HG02678 (cell line): ENCODE results near the gene LAMA3.

ENCODE experiments used
- ATAC-seq: cut with Tn5 transposase; IDR thresholded peaks from one replicate; pipeline ENCODE4 v1.9.1; 2021; ENCODE audit warnings: mild to moderate bottlenecking, moderate library complexity; ENCODE audit not compliant: unreplicated experiment

LAMA3 gene

DNA sequence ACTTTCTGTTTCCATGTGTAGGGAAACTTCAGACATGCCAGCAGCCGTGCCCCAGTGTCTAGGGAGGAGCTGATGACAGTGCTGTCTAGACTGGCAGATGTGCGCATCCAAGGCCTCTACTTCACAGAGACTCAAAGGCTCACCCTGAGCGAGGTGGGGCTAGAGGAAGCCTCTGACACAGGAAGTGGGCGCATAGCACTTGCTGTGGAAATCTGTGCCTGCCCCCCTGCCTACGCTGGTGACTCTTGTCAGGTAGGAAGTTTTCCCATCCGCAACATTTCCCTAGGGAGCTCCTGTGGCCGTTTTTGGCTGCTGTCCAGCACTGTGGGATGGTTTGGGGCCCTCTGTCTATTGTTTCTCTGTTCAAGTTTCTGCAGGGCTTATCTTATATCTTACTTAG, 182.2 kb downstream of the LAMA3 start:
- peak; percentile 89 for ATAC-seq

DNA sequence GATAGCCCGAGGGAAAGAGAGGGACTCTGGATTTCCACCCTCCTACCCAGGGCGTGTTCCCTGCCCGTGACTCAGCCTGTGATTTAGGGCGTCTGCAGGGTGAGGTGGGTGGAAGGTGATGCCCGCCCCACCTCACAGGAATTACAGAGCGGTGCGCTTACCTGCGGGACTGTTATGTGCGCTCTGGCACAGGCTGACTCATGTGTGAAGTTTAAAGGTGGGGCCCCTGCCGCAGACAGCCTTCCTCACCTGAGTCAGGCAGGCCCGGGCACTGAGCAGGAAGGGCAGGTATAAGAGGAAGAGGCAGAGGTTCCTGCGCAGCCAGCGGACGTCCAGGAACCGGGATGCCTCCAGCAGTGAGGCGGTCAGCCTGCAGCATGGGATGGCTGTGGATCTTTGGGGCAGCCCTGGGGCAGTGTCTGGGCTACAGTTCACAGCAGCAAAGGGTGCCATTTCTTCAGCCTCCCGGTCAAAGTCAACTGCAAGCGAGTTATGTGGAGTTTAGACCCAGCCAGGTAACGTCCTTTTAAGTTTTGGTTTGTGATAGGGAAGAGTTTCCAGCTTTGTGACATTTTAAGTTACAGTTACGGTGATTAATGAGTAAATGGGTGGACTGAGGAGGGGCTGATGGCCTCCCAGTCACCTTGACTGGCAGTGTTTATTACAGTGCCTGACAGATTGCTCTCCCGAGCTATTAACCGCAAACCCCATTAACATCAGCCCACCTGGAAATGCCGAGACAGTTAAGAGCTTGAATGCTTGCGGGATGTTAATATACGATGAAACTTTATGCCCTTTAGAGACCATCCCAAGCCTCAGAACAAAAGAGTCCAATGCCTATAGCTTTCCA, 183.7 kb downstream of the LAMA3 start:
- no peak for ATAC-seq

DNA sequence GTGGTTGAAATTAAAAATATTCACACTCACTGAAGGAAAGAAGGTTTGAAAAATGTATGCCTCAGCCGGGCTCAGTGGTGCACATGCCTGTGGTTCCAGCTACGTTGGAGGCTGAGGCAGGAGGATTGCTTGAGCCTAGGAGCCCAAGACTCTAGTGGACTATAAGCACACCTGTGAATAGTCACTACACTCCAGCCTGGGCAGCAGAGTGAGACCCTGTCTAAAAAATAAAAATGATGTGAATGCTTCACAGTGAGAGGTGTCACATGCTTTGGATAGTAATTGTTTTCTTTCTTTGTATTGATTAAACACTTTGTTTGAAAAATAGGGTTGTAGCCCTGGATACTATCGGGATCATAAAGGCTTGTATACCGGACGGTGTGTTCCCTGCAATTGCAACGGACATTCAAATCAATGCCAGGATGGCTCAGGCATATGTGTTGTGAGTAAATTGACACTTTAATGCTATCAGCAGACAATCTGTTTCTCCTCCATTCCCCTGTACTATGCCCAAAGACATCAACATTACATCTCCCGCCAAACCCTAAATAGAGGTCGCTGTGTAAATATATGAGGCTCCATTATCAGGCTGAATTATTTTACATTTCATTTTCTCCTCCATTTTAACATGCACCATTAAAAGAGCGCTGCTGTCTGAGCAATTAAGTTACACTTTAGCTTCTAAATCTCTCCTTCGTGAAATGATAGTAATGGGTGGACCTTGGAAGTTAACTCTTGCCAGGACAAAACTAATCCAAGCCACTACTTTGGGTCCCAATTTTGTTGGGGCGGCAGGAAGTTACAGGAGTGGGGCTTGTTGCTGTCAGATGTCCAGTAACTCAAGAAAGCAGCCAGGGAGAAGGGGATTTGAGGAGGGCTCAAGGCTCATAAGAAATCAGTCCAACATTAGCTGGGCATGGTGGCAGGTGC, 187.0 kb downstream of the LAMA3 start:
- no peak for ATAC-seq

DNA sequence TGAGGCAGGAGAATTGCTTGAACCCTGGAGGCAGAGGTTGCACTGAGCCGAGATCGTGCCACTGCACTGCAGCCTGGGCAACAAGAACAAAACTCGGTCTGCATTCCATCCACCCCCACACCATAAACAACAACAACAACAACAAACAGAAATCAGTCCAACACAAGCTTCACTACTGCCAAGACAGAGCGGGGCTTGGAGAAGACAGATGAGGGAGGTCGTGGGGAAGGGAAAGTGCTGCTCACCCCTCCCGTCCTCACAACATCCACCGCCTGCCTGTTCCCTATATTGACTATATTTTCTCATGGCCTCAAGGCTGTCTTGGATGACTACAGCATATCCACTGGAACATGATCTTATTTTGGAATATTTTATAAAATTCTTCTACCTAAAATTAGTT, 187.7 kb downstream of the LAMA3 start:
- ATAC-seq: no peak

DNA sequence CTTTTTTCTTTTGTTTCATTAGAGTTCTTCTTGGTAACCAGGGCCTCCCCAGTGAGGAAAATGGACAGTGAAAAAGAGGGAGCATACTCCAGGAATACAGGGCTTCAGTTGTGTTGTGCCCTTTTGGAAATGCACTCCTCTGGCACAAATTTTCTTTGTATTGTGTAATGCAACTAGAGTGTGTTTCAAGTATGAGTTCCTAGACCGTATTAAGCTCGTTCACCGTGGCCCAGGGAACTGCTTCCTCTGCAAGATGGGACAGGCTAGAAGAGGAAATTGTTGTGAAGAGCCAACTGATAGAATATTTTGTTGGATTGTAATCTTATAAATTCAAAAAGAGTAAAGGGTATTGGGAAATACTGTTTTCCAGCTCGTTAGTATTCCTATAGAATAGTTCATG, 188.1 kb downstream of the LAMA3 start:
- ATAC-seq: no peak

DNA sequence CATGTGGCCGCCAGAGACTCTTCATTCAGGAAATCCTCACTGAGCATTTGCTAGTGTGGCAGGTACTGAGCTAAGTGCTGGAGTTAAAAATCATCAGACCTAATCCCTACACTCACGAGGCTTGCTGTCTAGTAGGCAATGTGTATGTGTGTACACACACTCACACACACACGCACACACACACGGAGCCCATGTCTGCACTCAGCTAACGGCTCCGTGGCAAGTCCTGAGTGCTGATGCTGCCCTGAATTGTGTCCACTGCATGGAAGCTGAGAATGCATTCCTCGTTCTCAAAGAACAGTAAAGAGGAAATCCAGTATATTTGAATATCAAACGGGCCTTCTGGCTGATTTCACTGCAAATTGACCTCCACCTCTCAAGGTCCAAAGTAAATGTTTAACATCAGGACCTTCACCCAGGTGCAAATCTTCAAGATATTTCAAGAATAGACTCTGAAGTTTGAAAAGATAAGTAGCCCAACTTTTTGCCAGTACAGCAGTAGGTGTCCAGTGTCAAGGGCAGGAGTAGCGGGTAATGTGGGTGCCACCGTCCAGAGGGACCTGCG, 189.2 kb downstream of the LAMA3 start:
- no peak for ATAC-seq

DNA sequence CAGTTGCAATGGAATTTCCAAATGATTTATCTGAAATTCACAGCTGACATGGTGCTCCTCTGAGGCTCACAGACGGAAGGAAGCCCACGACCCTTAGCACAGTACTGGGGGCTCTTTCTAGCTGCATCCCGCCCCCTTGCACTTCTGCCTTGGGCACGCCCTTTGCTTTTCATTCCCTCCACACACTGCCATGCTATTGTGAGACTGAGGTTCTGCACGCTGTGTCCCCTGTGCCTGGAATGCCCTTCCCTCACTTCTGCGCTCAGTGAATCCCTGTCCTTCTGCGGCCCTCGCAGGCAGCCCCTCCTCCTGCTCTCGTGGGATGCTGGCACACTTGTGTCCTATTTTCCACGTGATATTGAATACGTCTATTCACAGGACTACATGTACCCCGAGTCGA, 189.9 kb downstream of the LAMA3 start:
- ATAC-seq: no peak

DNA sequence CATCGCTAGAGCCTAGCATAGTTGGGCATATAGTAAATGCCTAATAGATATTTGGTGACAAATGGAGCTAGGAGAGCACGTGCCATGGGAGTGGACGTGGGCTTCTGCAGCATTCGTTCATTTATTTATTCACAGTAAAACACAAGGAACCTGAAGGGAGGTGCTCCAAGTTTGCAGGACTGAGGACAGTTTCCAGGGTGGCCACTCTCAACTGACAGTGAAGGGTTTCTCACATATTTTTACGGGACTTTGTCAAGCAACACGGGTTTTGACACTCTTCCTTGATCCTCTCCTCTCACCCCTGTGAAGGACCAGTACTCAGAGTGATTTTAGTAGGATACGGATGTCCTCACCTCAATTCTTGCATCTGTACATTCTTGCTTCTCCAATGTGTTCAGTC, 190.3 kb downstream of the LAMA3 start:
- ATAC-seq: no peak

DNA sequence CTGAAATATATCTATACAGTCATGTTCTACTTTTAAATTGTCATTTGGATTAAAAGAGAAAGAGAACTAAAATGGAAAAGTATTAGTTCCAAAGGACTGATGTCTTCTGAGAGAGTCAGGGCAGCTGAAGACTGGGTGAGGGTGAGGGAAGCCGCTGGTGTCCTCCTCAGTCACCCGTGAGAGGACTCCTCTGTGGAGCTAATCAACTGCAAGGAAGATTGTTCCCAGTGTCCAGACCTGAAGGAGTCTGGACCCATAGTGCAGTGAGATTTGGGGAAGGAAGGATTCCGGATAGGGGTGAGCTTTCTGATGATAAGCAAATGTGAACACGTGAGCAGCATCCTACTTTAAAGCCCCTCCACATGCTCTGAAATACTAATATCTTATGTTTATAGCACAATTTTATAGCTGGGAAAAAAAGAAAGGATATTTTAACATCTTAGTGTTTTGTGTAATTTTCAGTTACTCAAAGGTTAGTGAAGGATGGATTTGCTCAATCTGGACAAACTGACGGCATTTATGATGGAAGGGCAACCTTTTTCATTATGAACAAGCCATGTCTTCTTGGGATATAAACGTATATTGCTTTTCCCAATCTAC, 190.8 kb downstream of the LAMA3 start:
- no peak for ATAC-seq

DNA sequence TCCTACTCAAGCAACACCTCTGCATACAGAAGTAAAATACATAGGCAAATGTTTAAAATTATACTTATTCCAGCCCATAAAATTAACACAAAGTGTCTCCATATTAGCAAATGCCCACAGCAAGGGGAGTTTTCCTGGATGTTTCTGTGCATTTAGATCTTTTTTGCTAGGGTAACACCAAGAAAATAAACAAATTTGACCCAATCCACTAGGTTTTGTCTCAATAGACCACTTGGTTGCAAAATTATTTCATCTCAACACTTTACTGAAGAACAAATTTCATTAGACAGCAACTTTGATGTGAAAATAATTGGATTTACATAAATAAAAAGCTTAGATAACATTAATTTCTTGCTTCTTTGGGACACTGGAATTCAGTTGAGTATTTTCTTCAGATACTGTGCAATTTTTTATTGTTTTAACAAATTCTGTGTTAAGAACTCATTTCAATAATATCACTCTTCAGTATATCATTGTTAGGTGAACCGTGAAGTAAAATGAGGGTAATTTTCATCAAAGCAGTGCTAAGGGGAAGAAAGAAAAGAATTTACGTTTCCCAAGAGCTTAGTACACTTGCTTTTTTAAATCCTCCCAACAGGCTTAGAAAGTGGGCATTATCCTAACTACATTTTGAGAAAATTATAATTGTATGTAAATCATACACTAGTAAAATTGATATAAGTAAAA, 191.8 kb downstream of the LAMA3 start:
- ATAC-seq: no peak

DNA sequence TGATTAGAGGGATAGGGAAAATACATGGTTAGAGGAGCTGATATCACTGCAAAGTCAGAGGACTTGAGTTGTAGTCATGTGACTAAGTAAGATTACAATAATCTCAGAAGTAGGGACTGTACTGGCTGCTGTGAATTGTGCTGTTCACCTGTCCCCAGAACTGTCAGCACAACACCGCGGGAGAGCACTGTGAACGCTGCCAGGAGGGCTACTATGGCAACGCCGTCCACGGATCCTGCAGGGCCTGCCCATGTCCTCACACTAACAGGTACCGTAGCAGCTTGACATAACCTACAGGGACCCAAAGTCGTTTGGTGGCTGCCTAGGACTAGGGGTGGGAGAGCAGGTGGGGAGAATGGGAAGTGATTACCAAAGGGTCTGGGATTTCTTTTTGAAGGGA, 192.5 kb downstream of the LAMA3 start:
- no peak for ATAC-seq

DNA sequence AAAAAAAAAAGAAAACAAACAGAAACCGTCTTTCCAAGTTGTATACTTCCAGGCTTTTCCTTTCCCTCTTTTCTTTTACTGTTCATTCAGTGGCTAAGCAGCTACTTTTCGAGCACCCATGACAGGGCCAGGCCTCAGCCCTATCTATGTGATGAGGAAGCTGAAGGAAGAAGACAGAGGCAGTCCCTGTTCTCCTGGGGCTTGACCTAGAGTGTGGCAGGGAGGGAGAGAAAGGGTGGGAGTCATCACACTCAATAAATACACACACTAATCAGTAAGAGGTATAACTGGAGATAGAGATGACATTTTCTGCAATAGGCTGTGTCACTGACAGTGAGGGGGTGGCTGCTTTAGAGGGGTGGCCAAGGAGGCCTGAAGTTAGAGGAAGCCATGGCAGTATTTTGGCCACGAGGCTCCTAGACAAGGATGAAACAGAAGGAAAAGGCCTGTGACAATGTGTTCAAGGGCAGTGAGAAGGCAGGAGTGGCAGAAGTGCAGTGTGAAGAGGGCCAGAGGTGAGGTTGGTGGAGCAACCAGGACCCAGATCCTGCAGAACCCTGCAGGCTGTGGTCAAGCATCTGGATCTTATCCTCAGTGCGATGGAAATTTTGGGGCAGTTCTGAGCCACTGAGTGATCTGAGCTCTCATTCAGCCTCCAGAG, 193.5 kb downstream of the LAMA3 start:
- no peak for ATAC-seq

DNA sequence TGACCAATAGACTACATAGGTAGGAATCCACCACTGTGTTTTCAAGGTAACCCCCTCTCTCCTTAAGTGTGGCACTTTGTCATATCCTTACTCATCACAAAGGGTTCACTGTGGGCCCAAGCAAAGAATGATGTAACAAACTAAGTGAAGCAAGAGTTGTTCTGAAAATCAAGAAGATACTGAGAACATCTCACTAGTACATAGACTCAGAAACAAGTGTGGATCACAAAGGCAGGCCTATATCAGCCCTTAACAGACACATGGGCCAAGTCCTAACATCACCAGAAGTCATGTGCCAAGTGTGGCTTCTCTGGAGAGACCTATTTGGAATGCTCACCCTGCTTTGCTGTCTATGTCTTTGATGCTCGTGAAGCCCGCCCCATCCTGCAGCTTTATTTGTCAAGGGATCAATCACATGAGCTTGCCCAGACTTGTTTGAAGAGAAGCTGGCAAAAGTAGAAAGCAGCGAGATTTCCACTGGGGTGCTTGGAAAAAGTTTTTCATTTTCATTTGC, 194.1 kb downstream of the LAMA3 start:
- ATAC-seq: no peak

DNA sequence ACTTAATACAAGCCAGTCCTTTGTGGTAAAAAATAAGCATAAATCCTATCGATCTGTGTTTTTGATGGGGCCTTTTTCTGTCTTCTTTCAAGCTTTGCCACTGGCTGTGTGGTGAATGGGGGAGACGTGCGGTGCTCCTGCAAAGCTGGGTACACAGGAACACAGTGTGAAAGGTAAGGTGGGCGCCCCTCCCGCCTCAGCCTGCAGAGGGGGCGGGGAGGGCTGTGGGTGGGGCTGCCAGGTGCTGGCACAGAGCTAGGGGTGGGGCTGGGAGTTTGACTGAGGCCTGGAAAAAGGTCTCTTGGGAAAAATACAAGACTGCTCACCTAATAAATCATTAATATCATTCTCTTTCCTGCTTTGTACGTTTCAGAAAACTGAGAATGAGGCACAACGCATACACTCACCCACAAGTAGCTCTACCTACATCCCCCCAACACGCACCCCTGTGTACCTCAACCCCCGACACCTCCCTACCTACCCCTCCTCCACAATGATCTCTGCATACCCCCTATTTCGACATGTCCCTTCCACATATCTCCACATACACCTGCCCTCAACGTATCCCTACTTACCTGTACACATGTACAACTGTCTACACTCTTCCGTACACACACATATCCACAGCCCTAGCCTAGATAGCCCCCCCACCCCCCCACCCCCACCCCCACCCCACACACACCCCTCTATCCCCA, 195.6 kb downstream of the LAMA3 start:
- no peak for ATAC-seq

DNA sequence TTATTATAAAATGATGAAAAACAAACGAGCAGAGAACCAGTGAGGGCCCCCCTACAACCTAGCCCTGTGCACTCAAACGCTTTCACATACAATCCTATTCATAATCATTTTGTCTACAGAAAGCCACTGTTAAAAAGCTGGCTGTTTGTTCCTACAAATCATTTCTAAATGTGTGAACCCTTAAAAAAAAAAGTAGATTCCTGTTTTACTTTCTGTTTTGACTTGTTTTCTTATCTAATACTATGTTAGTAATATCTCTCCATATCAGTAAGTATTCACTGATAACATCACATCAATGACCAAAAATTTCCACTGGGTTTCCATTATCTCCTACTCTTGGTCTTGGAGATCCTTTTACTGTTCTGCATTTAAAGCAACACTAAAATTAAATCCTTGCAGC, 196.5 kb downstream of the LAMA3 start:
- no peak for ATAC-seq

DNA sequence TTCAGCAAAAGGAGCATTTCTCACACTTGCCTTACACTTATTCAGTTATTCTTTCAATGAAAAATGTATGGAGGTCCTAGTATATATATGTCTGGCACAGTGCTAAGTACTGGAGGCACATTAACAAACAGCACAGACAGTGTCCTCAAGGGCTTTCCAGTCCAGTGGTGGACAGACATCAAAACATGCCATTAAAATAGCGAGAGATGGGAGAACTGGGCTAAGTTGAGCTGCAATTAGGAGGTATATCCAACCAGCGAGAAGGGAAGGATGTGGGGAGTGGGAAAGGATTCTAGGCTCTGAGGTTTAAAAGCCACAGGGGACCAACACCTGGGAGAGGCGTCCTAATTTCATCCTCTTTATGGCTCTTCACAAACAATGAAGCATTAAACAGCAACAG, 197.8 kb downstream of the LAMA3 start:
- no peak for ATAC-seq

DNA sequence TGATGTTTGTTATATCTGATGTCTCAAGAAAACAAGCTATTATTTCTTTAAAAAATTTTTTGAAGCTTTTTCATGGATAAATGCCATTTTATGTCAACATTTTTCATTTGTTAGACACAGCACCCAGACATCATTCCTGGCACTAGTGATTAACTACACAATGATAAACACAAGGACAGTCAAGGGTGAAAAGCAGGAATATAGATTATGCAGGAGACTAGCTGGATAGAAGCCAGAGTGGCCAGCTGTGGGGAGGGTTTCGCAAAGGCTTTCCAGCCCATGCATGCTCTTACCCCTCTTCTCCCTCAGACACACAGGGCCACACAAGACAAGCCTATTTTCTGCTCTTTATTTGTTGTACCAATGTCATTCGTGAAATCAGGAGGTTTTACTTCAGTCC, 198.2 kb downstream of the LAMA3 start:
- no peak for ATAC-seq

DNA sequence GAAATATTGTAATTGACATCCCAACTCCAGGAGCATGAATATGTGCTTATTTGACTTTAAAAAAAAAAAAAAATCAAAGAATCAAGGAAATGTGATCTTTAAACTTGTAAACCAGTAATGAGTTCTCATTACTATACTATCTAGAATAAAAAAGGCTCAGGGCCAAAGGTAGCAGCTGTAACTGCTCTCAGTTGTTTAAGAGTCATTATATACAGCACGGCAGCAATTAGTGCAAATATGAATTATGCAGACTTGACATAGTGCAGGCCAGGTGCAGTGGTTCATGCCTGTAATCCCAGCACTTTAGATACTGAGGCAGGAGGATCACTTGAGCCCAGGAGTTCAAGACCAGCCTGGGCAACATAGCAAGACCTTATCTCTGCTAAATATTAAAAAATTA, 199.6 kb downstream of the LAMA3 start:
- ATAC-seq: no peak

DNA sequence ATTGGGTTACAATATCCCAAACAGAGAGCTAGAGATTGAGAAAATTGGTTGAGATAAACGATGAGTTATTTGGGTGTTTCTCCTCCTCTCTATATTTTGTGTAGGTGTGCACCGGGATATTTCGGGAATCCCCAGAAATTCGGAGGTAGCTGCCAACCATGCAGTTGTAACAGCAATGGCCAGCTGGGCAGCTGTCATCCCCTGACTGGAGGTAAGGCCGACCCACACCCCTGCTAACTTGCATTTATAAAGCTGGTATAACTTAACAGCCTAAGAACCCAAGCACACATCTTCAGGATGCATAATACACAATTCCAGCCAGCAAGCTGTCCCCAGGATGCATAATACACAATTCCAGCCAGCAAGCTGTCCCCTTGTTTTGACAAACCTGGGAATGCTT, 200.7 kb downstream of the LAMA3 start:
- ATAC-seq: no peak
